ENCODE measurements around the gene MIPEP. TPM values are rescaled to one million over a fixed set of nuclear protein-coding genes. Genes with fewer than 3 reads are reported as not detected.

Gene MIPEP
- total and polyA plus RNA-seq, 2 experiments from 2014 or later = 12.6 to 19.6 TPM

GRCh38 chr13:23813635-23814034 lies 75.6 kb downstream of the MIPEP start:
- Histone ChIP-seq H3K9me3 (ENCODE audit: low read depth) (no peaks in the 10 kb centered on the region), H3K9me2 (ENCODE audit: insufficient read depth) (no peaks in the 10 kb centered on the region), H3K4me3 (no peak overlapping the region), H3K36me3 (ENCODE audit: low read depth) (no peaks in the 10 kb centered on the region), H3K27ac (no peak overlapping the region), H3K4me1 (ENCODE audit: insufficient read depth) (no peaks in the 10 kb centered on the region), H4K20me1 (ENCODE audit: insufficient read depth) (no peaks in the 10 kb centered on the region), H3K4me2 (ENCODE audit: unreplicated experiment) (no peak overlapping the region), H3K9ac (no peak overlapping the region), H2AFZ (no peak overlapping the region), H3K79me2 (ENCODE audit: insufficient read depth) (no peaks in the 10 kb centered on the region), H3K27me3 (replicated peaks; ENCODE audit: insufficient read depth) (no peaks in the 10 kb centered on the region), H3F3A (ENCODE audit: insufficient read depth) (no peaks in the 10 kb centered on the region)
- TF ChIP-seq EZH2phosphoT487 (IDR thresholded peaks at IDR 0.05; ENCODE audit: insufficient read depth, low read depth) (no peak), EZH2 (IDR thresholded peaks at IDR 0.05; ENCODE audit: insufficient read depth, poor library complexity, severe bottlenecking) (no peak)
- WGBS, 2 experiments (ENCODE audit: low coverage in 1 of 2, low lambda C conversion rate in 2 of 2, missing lambda C conversion rate in 2 of 2) = 96 to 99% methylated on average over 3 of the region's 3 CpGs
- no peak for DNase-seq
- in situ Hi-C loops (cut with MboI) = no loop called here

- H3K27ac ChIP-seq = no peak overlapping the region
- TF ChIP-seq EZH2phosphoT487 (IDR thresholded peaks at IDR 0.05; ENCODE audit: insufficient read depth, low read depth) = no peak
- TF ChIP-seq EZH2 (IDR thresholded peaks at IDR 0.05; ENCODE audit: insufficient read depth, poor library complexity, severe bottlenecking) = no peak
- no peak overlapping the region for H3K4me2 ChIP-seq (ENCODE audit: unreplicated experiment)
- H3F3A ChIP-seq (ENCODE audit: insufficient read depth) = no peaks in the 10 kb centered on the region
- no peak overlapping the region for H3K9ac ChIP-seq
- no peaks in the 10 kb centered on the region for H3K9me3 ChIP-seq (ENCODE audit: low read depth)
- no peak overlapping the region for H3K4me3 ChIP-seq
- H3K79me2 ChIP-seq (ENCODE audit: insufficient read depth) = no peaks in the 10 kb centered on the region
- H2AFZ ChIP-seq = no peak overlapping the region
- no peaks in the 10 kb centered on the region for H3K27me3 ChIP-seq (replicated peaks; ENCODE audit: insufficient read depth)
- H3K4me1 ChIP-seq (ENCODE audit: insufficient read depth) = peaks cover 9% of the 10 kb centered on the region
- no peaks in the 10 kb centered on the region for H3K36me3 ChIP-seq (ENCODE audit: low read depth)
- no peaks in the 10 kb centered on the region for H3K9me2 ChIP-seq (ENCODE audit: insufficient read depth)
- WGBS, 2 experiments (ENCODE audit: low coverage in 1 of 2, low lambda C conversion rate in 2 of 2, missing lambda C conversion rate in 2 of 2) = 94 to 96% methylated on average over 3 of the region's 3 CpGs
- no peak for DNase-seq
- H4K20me1 ChIP-seq (ENCODE audit: insufficient read depth) = no peaks in the 10 kb centered on the region
- in situ Hi-C loops (cut with MboI) = no loop called here
These were observed 77.7 kb downstream of the MIPEP start for GRCh38 chr13:23811366-23812062.

GRCh38 chr13:23810685-23811240 lies 78.4 kb downstream of the MIPEP start:
- Histone ChIP-seq H2AFZ (no peak overlapping the region), H3K4me3 (no peak overlapping the region), H3K36me3 (ENCODE audit: low read depth) (no peaks in the 10 kb centered on the region), H3K9me3 (ENCODE audit: low read depth) (no peaks in the 10 kb centered on the region), H3K9me2 (ENCODE audit: insufficient read depth) (no peaks in the 10 kb centered on the region), H4K20me1 (ENCODE audit: insufficient read depth) (no peaks in the 10 kb centered on the region), H3K27ac (no peak overlapping the region), H3K27me3 (replicated peaks; ENCODE audit: insufficient read depth) (no peaks in the 10 kb centered on the region), H3F3A (ENCODE audit: insufficient read depth) (no peaks in the 10 kb centered on the region), H3K4me2 (ENCODE audit: unreplicated experiment) (no peak overlapping the region), H3K9ac (no peak overlapping the region), H3K4me1 (ENCODE audit: insufficient read depth) (peaks cover 9% of the 10 kb centered on the region), H3K79me2 (ENCODE audit: insufficient read depth) (no peaks in the 10 kb centered on the region)
- TF ChIP-seq EZH2 (IDR thresholded peaks at IDR 0.05; ENCODE audit: insufficient read depth, poor library complexity, severe bottlenecking) (no peak), EZH2phosphoT487 (IDR thresholded peaks at IDR 0.05; ENCODE audit: insufficient read depth, low read depth) (no peak)
- DNase-seq = no peak
- in situ Hi-C loops (cut with MboI) = no loop called here
- 76 to 77% methylated on average over 7 of the region's 7 CpGs for WGBS, 2 experiments (ENCODE audit: low coverage in 1 of 2, low lambda C conversion rate in 2 of 2, missing lambda C conversion rate in 2 of 2)

DNA sequence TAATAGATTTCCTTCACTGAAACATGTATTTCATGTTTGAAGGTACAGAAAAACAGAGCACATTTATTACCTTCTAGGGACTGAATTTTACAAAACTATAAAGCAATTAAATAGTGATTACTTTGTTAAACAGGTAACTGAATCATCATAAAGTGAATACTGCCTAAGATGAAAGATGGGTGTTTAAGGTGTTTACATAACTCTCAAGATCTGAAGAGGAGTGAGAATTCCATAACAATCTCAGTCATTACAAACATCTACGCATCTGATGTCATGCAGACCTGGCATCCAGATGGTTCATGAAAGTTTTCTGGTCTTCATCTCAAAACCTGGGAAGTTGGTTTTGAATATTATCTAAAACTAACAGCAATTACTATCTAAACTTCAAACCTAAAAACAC lies 80.4 kb downstream of the MIPEP start:
- no peak for TF ChIP-seq EZH2phosphoT487 (IDR thresholded peaks at IDR 0.05; ENCODE audit: insufficient read depth, low read depth)
- in situ Hi-C loops (cut with MboI) = no loop called here

More for the DNA sequence above, 80.4 kb downstream of the MIPEP start:
- Histone ChIP-seq H3K4me2 (ENCODE audit: unreplicated experiment) (no peak overlapping the region), H3K9ac (no peak overlapping the region), H3F3A (ENCODE audit: insufficient read depth) (no peaks in the 10 kb centered on the region), H2AFZ (no peak overlapping the region), H3K27me3 (replicated peaks; ENCODE audit: insufficient read depth) (no peaks in the 10 kb centered on the region), H3K79me2 (ENCODE audit: insufficient read depth) (no peaks in the 10 kb centered on the region), H3K9me3 (ENCODE audit: low read depth) (no peaks in the 10 kb centered on the region), H3K4me1 (ENCODE audit: insufficient read depth) (peaks cover 9% of the 10 kb centered on the region), H4K20me1 (ENCODE audit: insufficient read depth) (no peaks in the 10 kb centered on the region), H3K4me3 (no peak overlapping the region), H3K36me3 (ENCODE audit: low read depth) (no peaks in the 10 kb centered on the region), H3K9me2 (ENCODE audit: insufficient read depth) (no peaks in the 10 kb centered on the region), H3K27ac (no peak overlapping the region)
- no peak for DNase-seq
- WGBS, 2 experiments (ENCODE audit: low coverage in 1 of 2, low lambda C conversion rate in 2 of 2, missing lambda C conversion rate in 2 of 2) = 98 to 100% methylated on average over 1 of the region's 1 CpG

All from GM23248 (cell line).